ENCODE results near the gene IP6K3.

The IP6K3 gene

GRCh38 chr6:33686981-33687975 lies 59.4 kb downstream of the IP6K3 start:
- TF ChIP-seq CTCF (IDR thresholded peaks at IDR 0.05): no peak
- H2AFZ ChIP-seq: no peak overlapping the region
- no peaks in the 10 kb centered on the region for H3K36me3 ChIP-seq (ENCODE audit: control insufficient read depth, insufficient read depth, low read length)
- H3K27ac ChIP-seq: no peak overlapping the region
- H3K4me2 ChIP-seq (ENCODE audit: low read length): no peak overlapping the region
- H3K9ac ChIP-seq: no peak overlapping the region
- H3K79me2 ChIP-seq: no peaks in the 10 kb centered on the region
- no peaks in the 10 kb centered on the region for H3K27me3 ChIP-seq (ENCODE audit: control insufficient read depth, insufficient read depth, low read length)
- H3K9me3 ChIP-seq (ENCODE audit: control insufficient read depth, low read length): no peaks in the 10 kb centered on the region
- H3K4me3 ChIP-seq (ENCODE audit: low read depth, low read length): no peak overlapping the region
- no peaks in the 10 kb centered on the region for H3K4me1 ChIP-seq

GRCh38 chr6:33686225-33686924 lies 60.3 kb downstream of the IP6K3 start:
- H3K79me2 ChIP-seq: no peaks in the 10 kb centered on the region
- TF ChIP-seq CTCF (IDR thresholded peaks at IDR 0.05): no peak
- no peaks in the 10 kb centered on the region for H3K9me3 ChIP-seq (ENCODE audit: control insufficient read depth, low read length)
- H3K27ac ChIP-seq: no peak overlapping the region
- no peaks in the 10 kb centered on the region for H3K36me3 ChIP-seq (ENCODE audit: control insufficient read depth, insufficient read depth, low read length)
- H3K4me3 ChIP-seq (ENCODE audit: low read depth, low read length): no peak overlapping the region
- no peak overlapping the region for H2AFZ ChIP-seq
- no peak overlapping the region for H3K4me2 ChIP-seq (ENCODE audit: low read length)
- H3K9ac ChIP-seq: no peak overlapping the region
- no peaks in the 10 kb centered on the region for H3K4me1 ChIP-seq
- no peaks in the 10 kb centered on the region for H3K27me3 ChIP-seq (ENCODE audit: control insufficient read depth, insufficient read depth, low read length)

- Histone ChIP-seq H3K27me3 (ENCODE audit: control insufficient read depth, insufficient read depth, low read length) (no peaks in the 10 kb centered on the region), H3K36me3 (ENCODE audit: control insufficient read depth, insufficient read depth, low read length) (no peaks in the 10 kb centered on the region), H3K4me3 (ENCODE audit: low read depth, low read length) (no peak overlapping the region), H2AFZ (no peak overlapping the region), H3K9ac (no peak overlapping the region), H3K9me3 (ENCODE audit: control insufficient read depth, low read length) (no peaks in the 10 kb centered on the region), H3K27ac (no peak overlapping the region), H3K4me2 (ENCODE audit: low read length) (no peak overlapping the region), H3K79me2 (no peaks in the 10 kb centered on the region), H3K4me1 (no peaks in the 10 kb centered on the region)
- TF ChIP-seq CTCF (IDR thresholded peaks at IDR 0.05): no peak
These were observed 61.1 kb downstream of the IP6K3 start for GRCh38 chr6:33685411-33686224.

- no peak overlapping the region for H3K4me2 ChIP-seq (ENCODE audit: low read length)
- no peak for TF ChIP-seq CTCF (IDR thresholded peaks at IDR 0.05)
- no peak overlapping the region for H2AFZ ChIP-seq
- H3K36me3 ChIP-seq (ENCODE audit: control insufficient read depth, insufficient read depth, low read length): no peaks in the 10 kb centered on the region
- no peak overlapping the region for H3K27ac ChIP-seq
- H3K79me2 ChIP-seq: no peaks in the 10 kb centered on the region
- H3K9ac ChIP-seq: no peak overlapping the region
- H3K9me3 ChIP-seq (ENCODE audit: control insufficient read depth, low read length): no peaks in the 10 kb centered on the region
- no peaks in the 10 kb centered on the region for H3K4me1 ChIP-seq
- H3K27me3 ChIP-seq (ENCODE audit: control insufficient read depth, insufficient read depth, low read length): no peaks in the 10 kb centered on the region
- no peak overlapping the region for H3K4me3 ChIP-seq (ENCODE audit: low read depth, low read length)
These were observed 61.7 kb downstream of the IP6K3 start for GRCh38 chr6:33684983-33685382.

Measured in parathyroid adenoma (tissue), 2 donors.